Measurements from ENCODE around the gene HSD17B2.

The HSD17B2 gene

GRCh38 chr16:82051656-82052055, 16.6 kb downstream of the HSD17B2 start:
- DNase-seq: no peak

- no peak for DNase-seq
Measured at GRCh38 chr16:82055117-82055516, 20.1 kb downstream of the HSD17B2 start.

- no peak for DNase-seq
Measured at GRCh38 chr16:82055728-82056549, 20.9 kb downstream of the HSD17B2 start.

- DNase-seq: no peak
Measured at GRCh38 chr16:82056550-82056896, 21.5 kb downstream of the HSD17B2 start.

- no peak for DNase-seq
Measured at GRCh38 chr16:82059161-82059982, 24.3 kb downstream of the HSD17B2 start.

- no peak for DNase-seq
Measured at GRCh38 chr16:82059983-82060421, 24.9 kb downstream of the HSD17B2 start.

GRCh38 chr16:82061861-82062525, 26.9 kb downstream of the HSD17B2 start:
- DNase-seq: peak; percentile 25

- no peak for DNase-seq
Measured at GRCh38 chr16:82062645-82063058, 27.6 kb downstream of the HSD17B2 start.

GRCh38 chr16:82063456-82064082, 28.5 kb downstream of the HSD17B2 start:
- DNase-seq: no peak

GRCh38 chr16:82067042-82067803, 32.2 kb downstream of the HSD17B2 start:
- no peak for DNase-seq

GRCh38 chr16:82067804-82068325, 32.8 kb downstream of the HSD17B2 start:
- no peak for DNase-seq

GRCh38 chr16:82070656-82071369, 35.8 kb downstream of the HSD17B2 start:
- DNase-seq: no peak

- no peak for DNase-seq
Measured at GRCh38 chr16:82071421-82071820, 36.4 kb downstream of the HSD17B2 start.

- DNase-seq: no peak
Measured at GRCh38 chr16:82072313-82072712, 37.3 kb downstream of the HSD17B2 start.

- DNase-seq: no peak
Measured at GRCh38 chr16:82074019-82074558, 39.0 kb downstream of the HSD17B2 start.

- DNase-seq: no peak
Measured at GRCh38 chr16:82078125-82078524, 43.1 kb downstream of the HSD17B2 start.

- no peak for DNase-seq
Measured at GRCh38 chr16:82079892-82080291, 44.8 kb downstream of the HSD17B2 start.

GRCh38 chr16:82081264-82081663, 46.2 kb downstream of the HSD17B2 start:
- DNase-seq: no peak

- no peak for DNase-seq
Measured at GRCh38 chr16:82082097-82082496, 47.0 kb downstream of the HSD17B2 start.

- no peak for DNase-seq
Measured at GRCh38 chr16:82082543-82083244, 47.6 kb downstream of the HSD17B2 start.

Measured in stimulated activated CD8-positive, alpha-beta memory T cell treated with anti-CD3 and anti-CD28 coated beads, Interleukin-4, amount 100 ng/mL, for 48 hours (primary cell).